GM12801 (cell line): Measurements from ENCODE around the gene NELL1.

Experiments used
- TF ChIP-seq, protein P1 (sequence below): IDR thresholded peaks from one replicate; pipeline ENCODE4 v1.5.1; 2011; ENCODE audit warnings: control low read depth; ENCODE audit not compliant: insufficient read length; ENCODE audit errors: extremely low read depth

Gene NELL1

DNA sequence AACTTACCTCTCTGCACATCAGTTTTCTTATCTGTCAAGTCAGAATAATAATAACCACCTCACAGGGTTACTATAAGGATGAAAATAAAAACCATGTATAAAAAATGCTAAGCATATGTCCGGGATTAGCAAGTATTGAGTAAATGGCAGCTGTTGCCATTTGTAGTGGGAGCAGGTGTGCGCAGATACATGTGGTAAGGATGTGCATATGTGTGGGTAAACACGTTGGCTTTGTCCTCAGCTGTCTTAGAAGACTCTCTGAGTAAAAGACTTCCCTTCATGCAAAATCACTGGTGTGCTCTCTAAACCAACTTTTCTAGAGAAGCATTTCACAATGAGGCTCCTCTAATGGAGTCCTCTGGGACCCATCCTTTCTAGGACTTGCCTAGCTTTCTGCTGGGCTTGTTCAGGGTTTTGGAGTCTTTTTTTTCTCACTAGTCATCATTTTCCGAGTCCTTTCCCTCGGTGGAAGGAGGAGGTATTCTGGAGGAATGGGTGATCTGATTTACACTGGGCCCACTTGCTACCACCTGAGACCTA, 62.4 kb downstream of the NELL1 start:
- TF ChIP-seq, protein P1, sequence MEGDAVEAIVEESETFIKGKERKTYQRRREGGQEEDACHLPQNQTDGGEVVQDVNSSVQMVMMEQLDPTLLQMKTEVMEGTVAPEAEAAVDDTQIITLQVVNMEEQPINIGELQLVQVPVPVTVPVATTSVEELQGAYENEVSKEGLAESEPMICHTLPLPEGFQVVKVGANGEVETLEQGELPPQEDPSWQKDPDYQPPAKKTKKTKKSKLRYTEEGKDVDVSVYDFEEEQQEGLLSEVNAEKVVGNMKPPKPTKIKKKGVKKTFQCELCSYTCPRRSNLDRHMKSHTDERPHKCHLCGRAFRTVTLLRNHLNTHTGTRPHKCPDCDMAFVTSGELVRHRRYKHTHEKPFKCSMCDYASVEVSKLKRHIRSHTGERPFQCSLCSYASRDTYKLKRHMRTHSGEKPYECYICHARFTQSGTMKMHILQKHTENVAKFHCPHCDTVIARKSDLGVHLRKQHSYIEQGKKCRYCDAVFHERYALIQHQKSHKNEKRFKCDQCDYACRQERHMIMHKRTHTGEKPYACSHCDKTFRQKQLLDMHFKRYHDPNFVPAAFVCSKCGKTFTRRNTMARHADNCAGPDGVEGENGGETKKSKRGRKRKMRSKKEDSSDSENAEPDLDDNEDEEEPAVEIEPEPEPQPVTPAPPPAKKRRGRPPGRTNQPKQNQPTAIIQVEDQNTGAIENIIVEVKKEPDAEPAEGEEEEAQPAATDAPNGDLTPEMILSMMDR: no peak

DNA sequence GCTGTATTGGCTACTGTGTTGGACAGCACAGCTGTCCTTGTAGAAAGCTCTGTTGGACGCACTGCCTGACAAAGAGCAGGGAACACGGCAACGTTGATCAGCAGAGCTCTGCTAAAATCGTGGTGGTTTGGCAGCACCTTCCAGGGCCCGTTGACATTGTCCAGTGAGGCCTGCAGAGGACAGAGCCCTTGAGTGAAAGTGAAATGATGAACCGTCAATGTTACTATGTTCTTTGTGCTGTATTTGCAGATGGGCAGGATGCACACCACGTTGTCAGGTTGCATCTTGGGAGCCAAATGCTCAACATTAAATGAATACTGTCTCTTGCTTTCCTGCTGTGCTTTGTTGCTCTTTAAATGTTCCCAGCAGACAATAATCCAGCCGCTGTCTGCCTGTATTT, 69.7 kb downstream of the NELL1 start:
- TF ChIP-seq, protein P1: no peak

DNA sequence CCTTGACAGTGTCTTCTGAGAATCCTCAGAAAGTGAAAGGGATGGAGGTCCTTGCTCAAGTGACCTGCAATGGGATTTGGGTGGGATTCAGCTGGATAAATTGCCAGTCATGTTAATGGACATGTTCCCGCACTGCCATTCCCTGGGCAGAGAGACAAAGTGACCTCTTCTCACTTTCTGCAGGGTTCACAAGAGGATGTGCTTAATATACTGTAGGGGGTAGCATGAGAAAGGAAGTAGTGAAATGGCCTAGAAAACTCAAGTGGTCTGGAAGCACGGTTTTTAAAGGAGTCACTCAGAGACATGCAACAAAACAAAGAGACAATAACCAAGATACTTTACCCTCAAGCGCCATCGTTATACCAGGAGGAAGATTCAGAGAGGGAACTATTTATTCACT, 70.2 kb downstream of the NELL1 start:
- TF ChIP-seq, protein P1: no peak

DNA sequence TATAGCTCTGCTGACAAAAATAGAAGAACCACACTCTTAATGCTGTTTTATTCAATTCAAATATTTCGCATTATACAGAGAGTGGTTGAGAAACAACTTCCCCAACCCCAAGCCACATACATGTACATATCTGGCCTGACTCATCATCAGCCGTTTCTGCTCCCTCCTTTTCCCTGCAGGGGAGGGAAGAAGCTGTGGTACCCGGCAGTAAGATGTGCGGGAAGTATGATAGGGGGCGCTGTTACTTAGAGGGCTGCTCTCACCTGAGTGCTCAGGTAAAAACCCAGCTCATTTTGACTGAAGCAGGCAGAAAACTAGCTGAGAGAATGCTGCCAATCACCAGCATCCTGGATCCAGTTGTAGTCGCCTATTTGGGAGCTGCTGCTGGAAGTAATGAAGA, 85.5 kb downstream of the NELL1 start:
- TF ChIP-seq, protein P1: no peak

DNA sequence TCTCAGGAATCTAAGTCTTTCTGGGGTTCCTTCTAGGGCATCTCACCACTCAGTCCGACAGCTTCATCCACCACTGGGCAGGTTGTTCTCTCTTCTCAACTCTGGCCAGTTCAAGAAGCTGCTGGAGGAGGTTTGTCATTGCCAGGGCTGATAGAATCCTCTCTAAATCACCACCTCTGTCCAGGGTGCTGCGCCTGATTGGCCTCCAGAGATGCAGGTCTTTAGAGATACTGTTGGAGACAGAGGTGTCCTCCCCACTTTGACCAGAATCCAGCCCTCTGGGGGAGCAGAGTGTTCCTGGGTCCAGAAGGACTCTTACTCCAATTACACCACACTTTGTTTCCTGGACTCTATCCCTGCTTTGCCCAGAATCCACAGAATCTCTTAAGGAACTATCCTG, 90.2 kb downstream of the NELL1 start:
- TF ChIP-seq, protein P1: no peak

DNA sequence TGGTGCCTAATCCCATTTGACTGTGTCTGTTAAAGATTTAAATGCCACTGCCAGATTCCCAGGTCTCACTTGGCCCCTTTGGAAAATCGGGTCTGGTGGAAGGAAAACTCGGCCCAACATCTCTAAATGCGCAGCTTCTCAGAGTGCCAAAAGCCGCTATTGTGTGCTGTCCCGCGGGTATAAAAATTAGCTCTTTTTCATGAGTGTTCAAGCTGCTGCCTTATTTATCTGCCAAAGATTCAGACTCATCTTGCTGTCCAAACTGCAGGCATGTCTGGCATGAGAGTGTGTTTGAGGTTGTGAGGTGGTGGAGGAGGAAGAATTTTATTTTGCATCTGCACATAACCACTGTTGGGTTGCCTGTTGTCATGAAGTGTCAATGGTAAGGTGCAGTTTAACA, 91.4 kb downstream of the NELL1 start:
- TF ChIP-seq, protein P1: no peak

DNA sequence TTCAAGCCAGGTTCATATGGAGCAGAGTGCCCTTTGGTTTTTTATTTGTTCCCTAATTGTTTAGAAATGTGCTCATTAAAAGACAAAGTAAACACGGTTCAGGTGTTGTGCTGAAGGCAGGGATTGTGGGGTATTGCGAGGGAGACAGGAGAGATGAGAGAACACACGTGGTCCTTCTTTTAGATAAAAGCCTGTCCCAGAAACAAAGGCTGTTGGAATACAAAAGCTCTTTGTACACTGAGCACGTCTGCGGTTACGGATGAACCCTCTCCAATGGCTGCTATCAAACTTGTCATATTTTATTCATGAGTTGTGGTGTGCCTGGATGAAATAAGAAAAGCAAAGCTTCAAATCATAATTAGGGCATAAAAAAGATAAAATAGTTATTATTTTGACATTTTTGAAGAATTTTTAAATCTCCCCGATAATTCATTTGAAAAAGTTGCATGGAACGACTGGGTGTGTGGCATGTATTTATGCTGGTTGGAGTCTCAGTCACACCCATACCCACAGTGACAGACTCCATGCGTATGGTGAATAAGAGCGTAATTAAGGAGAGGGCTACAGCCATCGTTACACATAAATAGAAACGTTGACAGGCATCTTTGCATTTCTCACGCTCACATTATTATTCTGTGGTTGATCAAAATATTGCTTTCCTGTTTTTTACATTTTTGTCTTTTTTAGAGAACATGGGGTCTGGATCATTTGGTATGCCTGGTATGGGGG, 92.9 kb downstream of the NELL1 start:
- TF ChIP-seq, protein P1: no peak
